GM18907 (cell line): ENCODE results near the gene WDR62.

Experiments used
- ATAC-seq: cut with Tn5 transposase; IDR thresholded peaks from one replicate; pipeline ENCODE4 v1.9.1; 2021; ENCODE audit warnings: mild to moderate bottlenecking, moderate library complexity; ENCODE audit not compliant: unreplicated experiment

The WDR62 gene

GRCh38 chr19:36054733-36055686 lies at the start of gene WDR62:
Gene WDR62 (plus strand): TSS chr19:36054897. CDS start chr19:36054972, 75 bp downstream.
- peak; percentile 78 for ATAC-seq

- ATAC-seq = no peak
Observed at GRCh38 chr19:36006955-36007354, 47.7 kb upstream of the WDR62 start.

- ATAC-seq = no peak
Observed at GRCh38 chr19:36008336-36008978, 46.2 kb upstream of the WDR62 start, which contains the start of gene SYNE4. Gene SYNE4 (minus strand): TSS chr19:36008813. CDS start chr19:36008681, 132 bp downstream.

GRCh38 chr19:36009220-36009619 lies 45.5 kb upstream of the WDR62 start:
- ATAC-seq = no peak

- ATAC-seq = no peak
Observed at GRCh38 chr19:36009633-36010379, 44.9 kb upstream of the WDR62 start.

- ATAC-seq = no peak
Observed at GRCh38 chr19:36010402-36010801, 44.3 kb upstream of the WDR62 start.

GRCh38 chr19:36013280-36014011 lies 41.3 kb upstream of the WDR62 start:
- no peak for ATAC-seq

- peak; percentile 92 for ATAC-seq
Observed at GRCh38 chr19:36014012-36014924, 40.4 kb upstream of the WDR62 start, which contains the start of gene ALKBH6. Gene ALKBH6 (minus strand): TSS chr19:36014213. CDS start chr19:36013397, 816 bp downstream.

- no peak for ATAC-seq
Observed at GRCh38 chr19:36019061-36019670, 35.5 kb upstream of the WDR62 start.

GRCh38 chr19:36023432-36023831 lies 31.3 kb upstream of the WDR62 start:
- ATAC-seq = no peak

GRCh38 chr19:36025541-36025940 lies 29.2 kb upstream of the WDR62 start:
- no peak for ATAC-seq

GRCh38 chr19:36026091-36026876 lies 28.4 kb upstream of the WDR62 start:
- no peak for ATAC-seq

GRCh38 chr19:36027696-36028095 lies 27.0 kb upstream of the WDR62 start:
- ATAC-seq = no peak

- ATAC-seq = no peak
Observed at GRCh38 chr19:36028313-36029041, 26.2 kb upstream of the WDR62 start.

GRCh38 chr19:36030264-36031148 lies 24.2 kb upstream of the WDR62 start:
- no peak for ATAC-seq

GRCh38 chr19:36031308-36031707 lies 23.4 kb upstream of the WDR62 start:
- no peak for ATAC-seq
